ENCODE measurements around the gene MIER2.

DNA sequence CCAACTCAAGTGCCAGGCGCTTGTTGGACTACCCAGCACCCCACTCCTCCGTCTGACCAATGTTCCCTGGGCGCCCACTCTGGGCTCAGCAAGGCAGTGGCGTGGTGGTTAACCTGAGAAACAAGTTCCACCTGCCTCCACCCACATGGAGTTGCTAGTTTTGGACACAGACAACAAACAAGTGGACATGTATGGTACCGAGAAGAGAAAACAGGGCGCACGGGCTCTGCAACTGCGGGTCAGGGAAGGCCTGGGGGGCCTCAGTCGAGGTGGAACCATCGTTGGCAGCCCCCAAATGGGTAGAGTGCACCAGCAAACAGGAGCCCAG is 2.5 kb downstream of the MIER2 start:
- TF ChIP-seq, protein P1, sequence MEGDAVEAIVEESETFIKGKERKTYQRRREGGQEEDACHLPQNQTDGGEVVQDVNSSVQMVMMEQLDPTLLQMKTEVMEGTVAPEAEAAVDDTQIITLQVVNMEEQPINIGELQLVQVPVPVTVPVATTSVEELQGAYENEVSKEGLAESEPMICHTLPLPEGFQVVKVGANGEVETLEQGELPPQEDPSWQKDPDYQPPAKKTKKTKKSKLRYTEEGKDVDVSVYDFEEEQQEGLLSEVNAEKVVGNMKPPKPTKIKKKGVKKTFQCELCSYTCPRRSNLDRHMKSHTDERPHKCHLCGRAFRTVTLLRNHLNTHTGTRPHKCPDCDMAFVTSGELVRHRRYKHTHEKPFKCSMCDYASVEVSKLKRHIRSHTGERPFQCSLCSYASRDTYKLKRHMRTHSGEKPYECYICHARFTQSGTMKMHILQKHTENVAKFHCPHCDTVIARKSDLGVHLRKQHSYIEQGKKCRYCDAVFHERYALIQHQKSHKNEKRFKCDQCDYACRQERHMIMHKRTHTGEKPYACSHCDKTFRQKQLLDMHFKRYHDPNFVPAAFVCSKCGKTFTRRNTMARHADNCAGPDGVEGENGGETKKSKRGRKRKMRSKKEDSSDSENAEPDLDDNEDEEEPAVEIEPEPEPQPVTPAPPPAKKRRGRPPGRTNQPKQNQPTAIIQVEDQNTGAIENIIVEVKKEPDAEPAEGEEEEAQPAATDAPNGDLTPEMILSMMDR (IDR thresholded peaks at IDR 0.05) = no peak
- no peak for TF ChIP-seq POLR2AphosphoS5 (IDR thresholded peaks at IDR 0.05)

Data from stomach (tissue), 4 donors.